Vagina (tissue), 2 donors: Measurements from ENCODE around the gene EIF2S1. TPM values are rescaled to one million over a fixed set of nuclear protein-coding genes. Genes with fewer than 3 reads are reported as not detected.
"Not testable (repeated sequence)": the region's sequence is repeated elsewhere in the genome, so short reads cannot be mapped to it uniquely, and the experiment has no call there.

Source experiments
- DNase-seq, 2 donors: peaks; one replicate each; pipeline ENCODE4 v3.0.0-alpha.2; 2017; ENCODE audit errors: extremely low spot score in 2 of 2
- H3K27ac ChIP-seq: fragments of 200-600 bp; sonication (generic); one replicate; pipeline ENCODE4 v1.5.1; 2019
- H3K27me3 ChIP-seq: fragments of 200-600 bp; sonication (generic); one replicate; pipeline ENCODE4 v1.5.1; 2019
- H3K36me3 ChIP-seq, 2 donors: fragments of 200-600 bp; sonication (generic); one replicate each; pipeline ENCODE4 v1.5.1; 2017 to 2019
- H3K4me1 ChIP-seq: fragments of 200-600 bp; sonication (generic); one replicate; pipeline ENCODE4 v1.5.1; 2019
- H3K4me3 ChIP-seq, 2 donors: fragments of 200-600 bp; sonication (generic); 1 replicate in 1 of 2; 2 replicates in 1 of 2; pipeline ENCODE4 v1.5.1; 2016 to 2019
- H3K9me3 ChIP-seq: fragments of 200-600 bp; sonication (generic); one replicate; pipeline ENCODE4 v1.5.1; 2019
- POLR2A ChIP-seq, 2 donors: fragments of 450-650 bp; IDR thresholded peaks; one replicate each; pipeline ENCODE4 v1.6.1; 2017; ENCODE audit warnings: antibody characterized with exemption in 2 of 2, mild to moderate bottlenecking in 2 of 2, moderate library complexity in 2 of 2
- POLR2AphosphoS5 ChIP-seq, 2 donors: sonication (generic); formaldehyde crosslinking; IDR thresholded peaks; one replicate each; pipeline ENCODE4 v1.9.0; 2017; ENCODE audit warnings: antibody characterized with exemption in 2 of 2, mild to moderate bottlenecking in 2 of 2, low read depth in 1 of 2; ENCODE audit not compliant: insufficient read depth in 1 of 2
- intact Hi-C: fragments of 100-400 bp; cut with DNase I; formaldehyde crosslinking; loops from one replicate; pipeline ENCODE4 v1.15.1; 2023
- total RNA-seq: library from RNA; depleted of rRNA; stranded (reverse); fragments of >200 nt; gene quantifications from one replicate; pipeline ENCODE4 v1.2.3, GENCODE V29; 2016
- TF ChIP-seq, protein P1 (sequence below), 3 experiments: fragments of 450-650 bp in 2 of 3; fragments of 200-600 bp in 1 of 3; sonication (generic) in 1 of 3; IDR thresholded peaks; one replicate each; pipeline ENCODE4 v1.5.1; 2017 to 2019; ENCODE audit warnings: antibody characterized with exemption in 3 of 3, mild to moderate bottlenecking in 2 of 3, moderate library complexity in 2 of 3

The EIF2S1 gene
- total RNA-seq, 1 donor from 2014 or later, result 30.4 TPM

DNA sequence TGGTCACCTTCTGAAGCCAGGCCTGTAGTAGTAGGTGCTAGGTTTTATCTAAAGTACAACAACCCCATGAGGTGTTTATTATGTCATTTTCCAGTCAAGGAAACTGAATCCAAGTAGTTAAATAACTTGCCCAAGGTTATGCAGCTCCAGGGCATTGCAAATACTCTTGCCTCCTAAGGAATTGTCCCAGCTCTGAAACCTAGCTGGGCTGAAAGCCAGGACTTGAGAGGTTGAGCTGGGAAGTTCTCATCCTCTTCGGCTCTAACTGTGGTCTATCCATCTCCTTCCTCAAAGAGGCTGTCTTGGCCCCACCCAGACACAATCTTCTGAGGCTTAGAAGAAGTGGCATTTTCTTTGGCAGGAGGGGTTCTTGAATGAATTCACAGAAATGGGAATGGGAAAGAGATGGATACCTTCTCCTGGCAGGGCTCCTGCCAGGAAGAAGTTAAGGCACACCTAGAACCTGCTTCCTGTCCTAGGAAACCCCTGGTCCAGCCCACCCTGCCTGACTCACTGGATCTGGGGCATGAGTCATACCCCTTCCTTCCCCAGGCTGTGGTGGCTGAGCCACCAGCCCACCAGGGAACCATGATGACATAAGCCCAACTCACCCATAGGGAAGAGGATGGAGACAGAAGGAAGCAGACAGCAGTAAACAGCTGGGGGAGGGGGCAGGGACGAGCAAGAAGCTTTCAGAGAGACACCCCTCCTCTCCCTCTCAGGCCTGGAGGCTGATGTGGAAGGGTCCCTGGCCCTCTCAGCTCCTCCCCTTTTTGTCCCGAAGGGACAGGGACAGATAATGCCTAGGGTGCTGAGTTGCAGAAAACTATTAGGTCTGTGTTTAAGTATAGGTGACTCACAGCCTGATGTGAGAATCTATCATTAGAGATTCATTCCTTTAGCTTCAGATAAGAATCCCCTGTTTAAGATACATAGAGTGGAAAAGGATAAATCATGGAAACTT lies 54.0 kb downstream of the EIF2S1 start:
- H3K4me3 ChIP-seq, result no peak overlapping the region
- no peaks in the 10 kb centered on the region for H3K36me3 ChIP-seq
- TF ChIP-seq POLR2A (IDR thresholded peaks at IDR 0.05) (no peak), POLR2AphosphoS5 (IDR thresholded peaks at IDR 0.05; ENCODE audit: insufficient read depth in 1 of 2, low read depth in 1 of 2) (no peak)
- TF ChIP-seq, protein P1, sequence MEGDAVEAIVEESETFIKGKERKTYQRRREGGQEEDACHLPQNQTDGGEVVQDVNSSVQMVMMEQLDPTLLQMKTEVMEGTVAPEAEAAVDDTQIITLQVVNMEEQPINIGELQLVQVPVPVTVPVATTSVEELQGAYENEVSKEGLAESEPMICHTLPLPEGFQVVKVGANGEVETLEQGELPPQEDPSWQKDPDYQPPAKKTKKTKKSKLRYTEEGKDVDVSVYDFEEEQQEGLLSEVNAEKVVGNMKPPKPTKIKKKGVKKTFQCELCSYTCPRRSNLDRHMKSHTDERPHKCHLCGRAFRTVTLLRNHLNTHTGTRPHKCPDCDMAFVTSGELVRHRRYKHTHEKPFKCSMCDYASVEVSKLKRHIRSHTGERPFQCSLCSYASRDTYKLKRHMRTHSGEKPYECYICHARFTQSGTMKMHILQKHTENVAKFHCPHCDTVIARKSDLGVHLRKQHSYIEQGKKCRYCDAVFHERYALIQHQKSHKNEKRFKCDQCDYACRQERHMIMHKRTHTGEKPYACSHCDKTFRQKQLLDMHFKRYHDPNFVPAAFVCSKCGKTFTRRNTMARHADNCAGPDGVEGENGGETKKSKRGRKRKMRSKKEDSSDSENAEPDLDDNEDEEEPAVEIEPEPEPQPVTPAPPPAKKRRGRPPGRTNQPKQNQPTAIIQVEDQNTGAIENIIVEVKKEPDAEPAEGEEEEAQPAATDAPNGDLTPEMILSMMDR (IDR thresholded peaks at IDR 0.05), result no peak
- no peaks in the 10 kb centered on the region for H3K9me3 ChIP-seq
- no peaks in the 10 kb centered on the region for H3K27me3 ChIP-seq
- no peak overlapping the region for H3K27ac ChIP-seq
- intact Hi-C loops, result no loop called here
- no peak for DNase-seq
- peaks cover 11% of the 10 kb centered on the region for H3K4me1 ChIP-seq

DNA sequence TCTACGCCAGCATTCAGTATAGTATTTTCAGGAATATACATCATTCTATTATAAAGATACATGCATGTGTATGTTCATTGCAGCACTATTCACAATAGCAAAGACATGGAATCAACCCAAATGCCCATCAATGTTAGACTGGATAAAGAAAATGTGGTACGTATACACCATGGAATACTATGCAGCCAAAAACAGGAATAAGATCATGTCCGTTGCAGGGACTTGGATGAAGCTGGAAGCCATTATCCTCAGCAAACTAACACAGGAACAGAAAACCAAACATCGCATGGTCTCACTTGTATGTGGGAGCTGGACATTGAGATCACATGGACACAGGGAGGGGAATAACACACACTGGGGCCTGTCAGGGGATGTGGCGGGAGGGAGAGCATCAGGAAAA lies 55.5 kb downstream of the EIF2S1 start:
- H3K27me3 ChIP-seq, intact Hi-C loops, H3K27ac ChIP-seq, H3K9me3 ChIP-seq, H3K4me3 ChIP-seq, H3K36me3 ChIP-seq, DNase-seq: not testable (repeated sequence)
- peaks cover 11% of the 10 kb centered on the region for H3K4me1 ChIP-seq

DNA sequence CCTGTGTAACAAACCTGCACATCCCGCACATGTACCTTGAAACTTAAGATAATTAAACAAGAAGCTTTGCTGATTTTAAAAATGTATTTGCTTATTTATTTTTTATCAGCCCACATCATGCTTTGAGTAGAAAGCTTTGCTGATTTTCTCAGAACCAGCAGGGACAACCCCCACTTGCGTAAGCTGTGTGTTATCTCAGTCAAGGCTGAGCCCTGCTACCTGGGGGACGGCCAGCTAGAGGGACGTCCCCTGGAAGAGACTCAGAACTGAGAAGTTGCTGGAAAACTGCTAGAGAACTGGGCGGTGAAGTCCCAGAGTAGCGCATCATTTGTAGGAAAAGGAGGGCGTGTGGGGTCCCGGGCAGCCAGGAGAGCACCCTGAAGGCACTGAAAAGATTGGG lies 56.0 kb downstream of the EIF2S1 start:
- intact Hi-C loops, result no loop called here
- no peaks in the 10 kb centered on the region for H3K27me3 ChIP-seq

DNA sequence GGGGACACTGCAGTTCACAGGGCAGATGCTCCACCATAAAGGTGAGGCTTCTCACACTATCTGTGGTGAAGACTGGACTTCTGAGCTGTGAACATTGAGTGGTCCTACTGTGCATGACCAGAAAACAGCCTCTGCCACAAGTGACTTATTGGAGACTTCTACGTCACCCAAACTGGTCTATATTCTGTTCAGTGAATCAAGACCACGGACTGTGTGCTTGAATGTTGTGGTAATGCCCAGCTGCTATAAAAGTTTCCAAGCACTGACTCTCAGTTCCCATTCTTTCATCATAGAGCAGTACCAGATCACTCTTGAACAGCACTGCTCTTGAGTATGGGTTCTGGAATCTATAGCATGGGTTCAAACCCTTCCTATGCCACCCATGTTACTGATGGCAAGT lies 56.7 kb downstream of the EIF2S1 start:
- Histone ChIP-seq H3K4me1 (peaks cover 6% of the 10 kb centered on the region), H3K9me3 (no peaks in the 10 kb centered on the region), H3K36me3 (no peaks in the 10 kb centered on the region), H3K27me3 (no peaks in the 10 kb centered on the region), H3K27ac (no peak overlapping the region), H3K4me3 (no peak overlapping the region)
- TF ChIP-seq, protein P1 (IDR thresholded peaks at IDR 0.05), result no peak
- TF ChIP-seq POLR2A (IDR thresholded peaks at IDR 0.05), result no peak
- TF ChIP-seq POLR2AphosphoS5 (IDR thresholded peaks at IDR 0.05; ENCODE audit: insufficient read depth in 1 of 2, low read depth in 1 of 2), result no peak
- intact Hi-C loops, result no loop called here
- DNase-seq, result no peak

More for the DNA sequence above, 56.0 kb downstream of the EIF2S1 start:
- Histone ChIP-seq H3K27ac (no peak overlapping the region), H3K9me3 (no peaks in the 10 kb centered on the region), H3K36me3 (no peaks in the 10 kb centered on the region), H3K4me1 (peaks cover 11% of the 10 kb centered on the region), H3K4me3 (no peak overlapping the region)
- TF ChIP-seq POLR2A (IDR thresholded peaks at IDR 0.05), result no peak
- TF ChIP-seq, protein P1 (IDR thresholded peaks at IDR 0.05), result no peak
- DNase-seq, result no peak

DNA sequence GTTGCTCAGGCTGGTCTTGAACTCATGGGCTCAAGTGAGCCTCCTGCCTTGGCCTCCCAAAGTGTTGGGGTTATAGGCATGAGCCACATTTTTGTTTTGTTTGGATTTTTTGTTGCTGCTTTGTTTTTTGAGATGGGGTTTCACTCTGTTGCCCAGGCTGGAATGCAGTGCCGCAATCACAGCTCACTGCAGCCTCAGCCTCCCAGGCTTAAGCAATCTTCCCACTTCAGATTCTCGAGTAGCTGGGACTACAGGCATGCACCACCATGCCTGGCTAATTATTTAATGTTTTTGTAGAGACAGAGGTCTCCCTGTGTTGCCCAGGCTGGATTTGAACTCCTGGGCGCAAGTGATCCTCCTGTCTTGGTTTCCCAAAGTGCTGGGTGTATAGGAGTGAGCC lies 57.5 kb downstream of the EIF2S1 start:
- no peak overlapping the region for H3K27ac ChIP-seq
- intact Hi-C loops, result no loop called here
- no peaks in the 10 kb centered on the region for H3K9me3 ChIP-seq
- no peaks in the 10 kb centered on the region for H3K36me3 ChIP-seq
- no peaks in the 10 kb centered on the region for H3K4me1 ChIP-seq
- H3K4me3 ChIP-seq, result no peak overlapping the region
- TF ChIP-seq POLR2A (IDR thresholded peaks at IDR 0.05) (no peak), POLR2AphosphoS5 (IDR thresholded peaks at IDR 0.05; ENCODE audit: insufficient read depth in 1 of 2, low read depth in 1 of 2) (no peak)
- TF ChIP-seq, protein P1 (IDR thresholded peaks at IDR 0.05), result no peak
- no peak for DNase-seq
- H3K27me3 ChIP-seq, result no peaks in the 10 kb centered on the region
